HG03135 (cell line): ENCODE measurements around the gene CASZ1.

Experiments
- ATAC-seq: cut with Tn5 transposase; IDR thresholded peaks from one replicate; pipeline ENCODE4 v1.9.1; 2021; ENCODE audit warnings: mild to moderate bottlenecking, moderate library complexity; ENCODE audit not compliant: unreplicated experiment

Gene CASZ1

GRCh38 chr1:10631121-10631810 is 165.2 kb downstream of the CASZ1 start:
- no peak for ATAC-seq

- no peak for ATAC-seq
Measured at GRCh38 chr1:10630661-10631120, 165.8 kb downstream of the CASZ1 start.

- no peak for ATAC-seq
Measured at GRCh38 chr1:10629816-10630571, 166.5 kb downstream of the CASZ1 start.

GRCh38 chr1:10629091-10629815 is 167.2 kb downstream of the CASZ1 start:
- no peak for ATAC-seq

- no peak for ATAC-seq
Measured at GRCh38 chr1:10628685-10629084, 167.8 kb downstream of the CASZ1 start.

GRCh38 chr1:10626791-10627410 is 169.5 kb downstream of the CASZ1 start:
- ATAC-seq, result no peak

GRCh38 chr1:10626131-10626731 is 170.2 kb downstream of the CASZ1 start:
- no peak for ATAC-seq

- ATAC-seq, result no peak
Measured at GRCh38 chr1:10625554-10625953, 170.9 kb downstream of the CASZ1 start.

GRCh38 chr1:10625076-10625475 is 171.4 kb downstream of the CASZ1 start:
- ATAC-seq, result no peak

- no peak for ATAC-seq
Measured at GRCh38 chr1:10624256-10625050, 172.0 kb downstream of the CASZ1 start.

GRCh38 chr1:10623686-10624145 is 172.7 kb downstream of the CASZ1 start:
- no peak for ATAC-seq

GRCh38 chr1:10622910-10623685 is 173.3 kb downstream of the CASZ1 start:
- no peak for ATAC-seq

- ATAC-seq, result no peak
Measured at GRCh38 chr1:10621906-10622305, 174.5 kb downstream of the CASZ1 start.

GRCh38 chr1:10620776-10621175 is 175.7 kb downstream of the CASZ1 start:
- no peak for ATAC-seq

- ATAC-seq, result no peak
Measured at GRCh38 chr1:10617931-10618885, 178.2 kb downstream of the CASZ1 start.

- ATAC-seq, result no peak
Measured at GRCh38 chr1:10617318-10617717, 179.1 kb downstream of the CASZ1 start.

- no peak for ATAC-seq
Measured at GRCh38 chr1:10616696-10617095, 179.8 kb downstream of the CASZ1 start.
